ENCODE results near the gene TMEM190. TPM values are rescaled to one million over a fixed set of nuclear protein-coding genes. Genes with fewer than 3 reads are reported as not detected.

Gene TMEM190
- total and polyA plus RNA-seq, 7 donors, result 0.26 TPM; not detected in 6

DNA sequence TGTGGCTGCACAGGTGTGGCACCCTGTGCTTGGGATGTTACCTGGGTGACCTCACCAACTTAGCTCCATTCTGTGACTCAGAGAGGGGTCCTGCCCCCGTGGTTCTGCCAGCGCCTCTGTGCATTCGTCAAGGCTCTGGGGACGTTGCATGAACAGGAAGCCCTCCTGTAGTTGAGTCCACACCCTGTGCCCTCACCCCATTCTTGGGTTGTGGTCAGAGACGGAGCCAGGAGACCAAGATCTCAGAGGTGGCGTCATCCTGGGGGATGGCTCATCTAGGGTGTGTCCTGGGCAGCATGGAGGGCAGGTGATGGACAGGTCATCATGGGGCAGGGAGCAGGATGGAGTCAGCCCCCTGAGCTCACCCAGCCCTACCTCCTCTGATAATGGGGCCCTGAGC, 24.6 kb upstream of the TMEM190 start:
- Histone ChIP-seq H3K36me3 (peaks cover 0 to 5% (median under 1%) of the 10 kb centered on the region in 4 donors), H3K27ac (no peak overlapping the region), H3K27me3 (peaks cover 28 to 72% (median 50%) of the 10 kb centered on the region in 3 donors), H3K9me3 (no peaks in the 10 kb centered on the region), H3K4me1 (peaks cover 0 to 19% (median 17%) of the 10 kb centered on the region in 4 donors), H3K4me3 (no peak overlapping the region)
- intact Hi-C loops (cut with DNase I), result no loop called here
- 65 to 69% methylated on average over 6 of the region's 6 CpGs for WGBS, 2 donors
- no peak for TF ChIP-seq EP300 (IDR thresholded peaks at IDR 0.05)
- DNase-seq, result no peak

DNA sequence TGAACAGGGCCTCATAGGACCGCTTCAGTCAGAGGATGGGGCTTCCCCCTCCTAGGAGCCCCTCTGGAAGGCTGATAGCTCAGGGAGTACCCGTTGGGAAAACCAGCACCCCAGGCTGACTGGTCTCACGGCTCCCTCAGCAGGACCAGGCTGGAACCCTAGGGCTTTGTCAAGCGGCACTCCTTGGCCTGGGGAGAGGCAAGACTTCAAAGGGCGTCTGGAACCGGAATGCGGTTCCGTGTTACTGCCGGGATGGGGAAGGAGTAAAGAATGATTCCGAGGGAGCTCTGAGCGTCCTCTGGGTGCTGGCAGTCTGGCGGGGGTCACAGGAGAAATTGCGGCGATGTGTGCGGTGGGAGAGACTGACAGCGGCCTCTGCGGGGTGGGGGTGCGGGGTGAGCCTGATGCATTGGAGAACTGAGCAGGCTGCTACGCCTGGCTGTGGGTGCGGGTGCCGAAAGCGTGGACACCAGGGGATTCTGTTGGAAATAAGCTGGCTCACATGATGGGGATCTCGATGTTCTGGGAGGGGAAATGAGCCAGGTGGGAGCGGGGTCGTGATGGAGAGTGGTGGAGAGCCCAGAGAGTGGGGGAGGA, 24.0 kb upstream of the TMEM190 start:
- Histone ChIP-seq H3K9me3 (no peaks in the 10 kb centered on the region), H3K27ac (no peak overlapping the region), H3K36me3 (no peaks in the 10 kb centered on the region), H3K4me1 (peaks cover 0 to 19% (median 17%) of the 10 kb centered on the region in 4 donors), H3K4me3 (no peak overlapping the region), H3K27me3 (peaks cover 28 to 73% (median 55%) of the 10 kb centered on the region in 3 donors)
- no peak for TF ChIP-seq POLR2AphosphoS5 (IDR thresholded peaks at IDR 0.05)
- TF ChIP-seq, protein P1, sequence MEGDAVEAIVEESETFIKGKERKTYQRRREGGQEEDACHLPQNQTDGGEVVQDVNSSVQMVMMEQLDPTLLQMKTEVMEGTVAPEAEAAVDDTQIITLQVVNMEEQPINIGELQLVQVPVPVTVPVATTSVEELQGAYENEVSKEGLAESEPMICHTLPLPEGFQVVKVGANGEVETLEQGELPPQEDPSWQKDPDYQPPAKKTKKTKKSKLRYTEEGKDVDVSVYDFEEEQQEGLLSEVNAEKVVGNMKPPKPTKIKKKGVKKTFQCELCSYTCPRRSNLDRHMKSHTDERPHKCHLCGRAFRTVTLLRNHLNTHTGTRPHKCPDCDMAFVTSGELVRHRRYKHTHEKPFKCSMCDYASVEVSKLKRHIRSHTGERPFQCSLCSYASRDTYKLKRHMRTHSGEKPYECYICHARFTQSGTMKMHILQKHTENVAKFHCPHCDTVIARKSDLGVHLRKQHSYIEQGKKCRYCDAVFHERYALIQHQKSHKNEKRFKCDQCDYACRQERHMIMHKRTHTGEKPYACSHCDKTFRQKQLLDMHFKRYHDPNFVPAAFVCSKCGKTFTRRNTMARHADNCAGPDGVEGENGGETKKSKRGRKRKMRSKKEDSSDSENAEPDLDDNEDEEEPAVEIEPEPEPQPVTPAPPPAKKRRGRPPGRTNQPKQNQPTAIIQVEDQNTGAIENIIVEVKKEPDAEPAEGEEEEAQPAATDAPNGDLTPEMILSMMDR (IDR thresholded peaks at IDR 0.05), result no peak
- TF ChIP-seq POLR2A (IDR thresholded peaks at IDR 0.05), result no peak
- no peak for TF ChIP-seq EP300 (IDR thresholded peaks at IDR 0.05)
- WGBS, 2 donors, result 46 to 66% methylated on average over 25 of the region's 25 CpGs
- no peak for DNase-seq
- intact Hi-C loops (cut with DNase I), result no loop called here

DNA sequence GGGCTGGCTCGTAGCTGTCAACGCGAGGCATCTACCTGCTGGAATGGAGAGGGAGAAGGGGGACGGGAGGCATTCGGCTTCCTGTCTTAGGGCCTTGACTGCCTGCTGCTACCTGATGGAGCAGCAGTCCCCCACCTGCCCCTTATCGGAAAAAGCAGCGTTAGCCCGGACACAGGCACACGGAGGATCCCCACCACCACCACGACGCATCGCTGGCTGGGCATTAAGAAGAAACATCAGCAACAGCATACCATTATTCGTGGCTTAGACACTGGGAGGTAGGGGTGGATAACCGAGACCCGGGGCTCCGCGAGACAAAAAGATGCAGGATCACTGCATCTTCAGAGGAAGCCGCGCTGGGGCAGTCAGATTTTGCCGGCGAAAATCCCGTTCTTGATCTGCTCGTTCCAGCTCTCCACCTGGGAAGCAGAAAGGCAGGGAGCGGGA, 23.2 kb upstream of the TMEM190 start:
- Histone ChIP-seq H3K27ac (no peak overlapping the region), H3K36me3 (no peaks in the 10 kb centered on the region), H3K4me3 (peak overlapping the region in 3 of 4 donors; percentile 29 to 38 (median 30)), H3K27me3 (peaks cover 28 to 73% (median 55%) of the 10 kb centered on the region in 3 donors), H3K9me3 (no peaks in the 10 kb centered on the region), H3K4me1 (peaks cover 0 to 19% (median 17%) of the 10 kb centered on the region in 4 donors)
- no peak for DNase-seq
- 3 to 4% methylated on average over 24 of the region's 24 CpGs for WGBS, 2 donors
- intact Hi-C loops (cut with DNase I), result no loop called here
- TF ChIP-seq EP300 (IDR thresholded peaks at IDR 0.05) (no peak), POLR2A (IDR thresholded peaks at IDR 0.05) (no peak)

DNA sequence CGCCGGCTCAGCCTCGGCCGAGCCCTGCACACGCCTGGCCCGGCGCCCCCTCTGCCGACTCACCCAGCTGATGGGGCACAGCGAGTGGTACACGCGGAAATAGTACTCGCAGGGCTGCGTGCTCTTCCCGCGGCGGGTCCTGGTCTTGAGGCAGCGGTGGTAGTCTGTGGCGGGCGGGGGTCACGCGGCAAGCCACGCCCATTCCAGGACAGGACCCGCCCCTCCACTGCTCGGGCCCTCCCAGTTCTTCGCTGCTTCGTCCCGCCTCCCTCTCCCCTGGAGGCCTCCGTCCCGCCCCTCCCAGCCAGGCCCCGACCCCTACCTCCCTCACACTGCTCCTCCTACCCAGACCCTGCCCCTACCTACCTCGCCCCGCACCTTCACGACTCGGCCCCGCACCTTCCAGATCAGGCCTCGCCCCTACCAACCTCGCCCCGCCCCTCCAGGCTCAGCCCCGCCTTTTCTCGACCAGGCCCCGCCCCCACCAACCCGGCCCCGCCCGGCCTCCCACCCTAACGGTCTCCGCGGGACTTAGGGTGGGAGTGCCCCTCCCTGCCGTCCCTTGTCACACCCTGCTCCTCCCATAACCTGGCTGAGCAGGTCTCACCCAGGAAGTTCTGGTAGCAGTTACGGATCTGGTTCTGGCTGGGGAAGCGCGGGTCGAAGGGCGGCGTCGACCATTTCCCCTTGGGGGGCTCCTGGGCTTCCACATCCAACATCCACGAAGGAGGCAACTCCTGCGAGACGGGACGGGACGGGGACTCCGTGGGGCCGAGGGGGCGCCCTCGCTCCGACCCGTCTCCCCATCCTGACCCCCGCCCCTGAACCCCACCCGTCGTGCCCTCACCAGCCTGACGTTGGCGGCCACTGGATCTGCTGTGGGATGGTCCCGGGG, 22.6 kb upstream of the TMEM190 start:
- Histone ChIP-seq H3K4me1 (peaks cover 0 to 19% (median 17%) of the 10 kb centered on the region in 4 donors), H3K9me3 (no peaks in the 10 kb centered on the region), H3K4me3 (peak overlapping the region in 3 of 4 donors; percentile 29 to 38 (median 30)), H3K27ac (no peak overlapping the region), H3K27me3 (peaks cover 28 to 73% (median 55%) of the 10 kb centered on the region in 3 donors), H3K36me3 (no peaks in the 10 kb centered on the region)
- intact Hi-C loops (cut with DNase I), result no loop called here
- 1 to 2% methylated on average over 72 of the region's 72 CpGs for WGBS, 2 donors
- TF ChIP-seq, protein P1 (IDR thresholded peaks at IDR 0.05), result no peak
- TF ChIP-seq POLR2AphosphoS5 (IDR thresholded peaks at IDR 0.05), result no peak
- no peak for TF ChIP-seq POLR2A (IDR thresholded peaks at IDR 0.05)
- no peak for TF ChIP-seq EP300 (IDR thresholded peaks at IDR 0.05)
- DNase-seq, result peak; percentile 81

DNA sequence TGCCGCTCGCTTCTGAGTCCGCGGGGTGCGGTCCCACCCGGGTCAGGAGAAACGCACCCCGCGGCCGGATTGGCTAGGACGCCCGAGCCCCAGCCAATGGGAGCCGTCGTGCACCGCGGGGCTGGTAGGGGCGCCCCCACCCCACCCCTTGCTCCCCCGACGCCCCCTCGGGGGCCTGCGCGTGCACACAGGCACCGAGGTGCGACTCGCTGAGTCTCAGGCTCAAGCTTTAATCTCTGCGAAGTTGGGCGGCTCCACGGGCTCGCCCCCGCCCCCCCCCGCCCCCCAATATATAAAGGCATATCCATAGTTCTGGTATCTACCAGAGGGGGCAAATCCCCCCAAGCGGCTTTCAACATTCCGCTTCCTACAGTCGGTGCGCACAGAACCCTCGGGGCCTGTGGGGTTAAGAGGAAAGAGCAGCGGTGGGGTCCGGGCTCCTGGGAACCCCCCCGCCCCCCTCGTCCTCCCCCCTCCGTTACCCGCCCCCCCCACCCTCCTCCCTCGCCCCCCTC, 21.9 kb upstream of the TMEM190 start, which contains the start of gene COX6B2:
COX6B2 (minus strand) TSS at position 22 of the 515 bp plus-strand sequence. CDS start 198 bp downstream, outside the sequence.
- WGBS, 2 donors, result 2% methylated on average over 41 to 43 of the region's 43 CpGs
- peaks cover 0 to 19% (median 17%) of the 10 kb centered on the region in 4 donors for H3K4me1 ChIP-seq
- H3K27ac ChIP-seq, result no peak within 1 kb of the TSS
- no peaks in the 10 kb centered on the region for H3K36me3 ChIP-seq
- intact Hi-C loops (cut with DNase I), result no loop called here
- H3K4me3 ChIP-seq, result peak within 1 kb of the TSS in 3 of 4 donors; percentile 29 to 38 (median 30)
- DNase-seq, result no peak
- H3K9me3 ChIP-seq, result no peaks in the 10 kb centered on the region
- TF ChIP-seq, protein P1 (IDR thresholded peaks at IDR 0.05), result no peak
- no peak for TF ChIP-seq POLR2A (IDR thresholded peaks at IDR 0.05)
- no peak for TF ChIP-seq POLR2AphosphoS5 (IDR thresholded peaks at IDR 0.05)
- no peak for TF ChIP-seq EP300 (IDR thresholded peaks at IDR 0.05)
- peaks cover 28 to 72% (median 55%) of the 10 kb centered on the region in 3 donors for H3K27me3 ChIP-seq

Data from sigmoid colon (tissue), 7 donors.